SK-N-SH treated with all-trans-retinoic acid at 6 μM for 48 hours (cell line): ENCODE results near the gene ARPC1B.

Experiments used
- BACH2 ChIP-seq: fragments of 250-450 bp; sonication (Bioruptor Pico); IDR thresholded peaks from 2 replicates; pipeline ENCODE4 v1.9.0; 2021; ENCODE audit warnings: mild to moderate bottlenecking, borderline replicate concordance
- CREB5 ChIP-seq: fragments of 250-450 bp; sonication (Bioruptor Pico); IDR thresholded peaks from 2 replicates; pipeline ENCODE4 v1.5.1; 2020; ENCODE audit warnings: low read depth, mild to moderate bottlenecking, moderate library complexity
- CSDC2 ChIP-seq: fragments of 250-450 bp; sonication (Bioruptor Pico); IDR thresholded peaks from 2 replicates; pipeline ENCODE4 v1.5.0; 2020; ENCODE audit warnings: mild to moderate bottlenecking, moderate library complexity
- ESRRG ChIP-seq: fragments of 250-450 bp; sonication (Bioruptor Pico); IDR thresholded peaks from 2 replicates; pipeline ENCODE4 v1.6.1; 2021; ENCODE audit warnings: mild to moderate bottlenecking
- ISL1 ChIP-seq: fragments of 250-450 bp; sonication (Bioruptor Pico); IDR thresholded peaks from 2 replicates; pipeline ENCODE4 v2.1.2; 2022; ENCODE audit warnings: mild to moderate bottlenecking, moderate library complexity
- OSR1 ChIP-seq: fragments of 250-450 bp; sonication (Bioruptor Pico); IDR thresholded peaks from 2 replicates; pipeline ENCODE4 v1.8.0; 2022; ENCODE audit warnings: moderate library complexity, mild to moderate bottlenecking, inconsistent platforms
- PATZ1 ChIP-seq: fragments of 250-450 bp; sonication (Bioruptor Pico); IDR thresholded peaks from 2 replicates; pipeline ENCODE4 v1.8.0; 2020; ENCODE audit warnings: mild to moderate bottlenecking, moderate library complexity, borderline replicate concordance
- PPARA ChIP-seq: fragments of 250-450 bp; sonication (Bioruptor Pico); IDR thresholded peaks from 2 replicates; pipeline ENCODE4 v1.5.0; 2020; ENCODE audit warnings: mild to moderate bottlenecking, borderline replicate concordance
- RARB ChIP-seq: fragments of 250-450 bp; sonication (Bioruptor Pico); IDR thresholded peaks from 2 replicates; pipeline ENCODE4 v1.8.0; 2021; ENCODE audit warnings: mild to moderate bottlenecking, moderate library complexity
- TSHZ2 ChIP-seq: fragments of 250-450 bp; sonication (Bioruptor Pico); IDR thresholded peaks from 2 replicates; pipeline ENCODE4 v1.5.0; 2020; ENCODE audit warnings: mild to moderate bottlenecking, moderate library complexity
- ZFP3 ChIP-seq: fragments of 250-450 bp; sonication (Bioruptor Pico); IDR thresholded peaks from 2 replicates; pipeline ENCODE4 v1.5.0; 2020; ENCODE audit warnings: mild to moderate bottlenecking, moderate library complexity
- ZFP30 ChIP-seq: fragments of 450-650 bp; formaldehyde crosslinking; IDR thresholded peaks from 2 replicates; pipeline ENCODE4 v1.5.0; 2022; ENCODE audit warnings: mild to moderate bottlenecking, moderate library complexity
- ZNF70 ChIP-seq: fragments of 450-650 bp; formaldehyde crosslinking; IDR thresholded peaks from 2 replicates; pipeline ENCODE4 v1.5.0; 2020; ENCODE audit warnings: mild to moderate bottlenecking, moderate library complexity
- ZNF8 ChIP-seq: fragments of 450-650 bp; formaldehyde crosslinking; IDR thresholded peaks from 2 replicates; pipeline ENCODE4 v1.5.0; 2020; ENCODE audit warnings: mild to moderate bottlenecking, moderate library complexity

- TF ChIP-seq PATZ1 (no peak), ESRRG (CRISPR knock-in tag) (no peak), ZFP3 (CRISPR knock-in tag) (peak; percentile 59; the same call in 1 of the 2 replicates), ZNF70 (CRISPR knock-in tag) (no peak), ZFP30 (CRISPR knock-in tag) (no peak), ZNF8 (CRISPR knock-in tag) (no peak), CREB5 (no peak), TSHZ2 (CRISPR knock-in tag) (no peak), PPARA (CRISPR knock-in tag) (no peak), ISL1 (CRISPR knock-in tag) (peak; percentile 56), BACH2 (CRISPR knock-in tag) (no peak), OSR1 (CRISPR knock-in tag) (no peak), CSDC2 (CRISPR knock-in tag) (0 out of 2 replicates have a peak, but pooled peaks have one; percentile 38), RARB (CRISPR knock-in tag) (no peak)
Measured at GRCh38 chr7:99362801-99363200, 11.7 kb upstream of the ARPC1B start.
